Hematopoietic multipotent progenitor cell treated with erythropoietin and hydrocortisone succinate and interleukin-3 and kit ligand, for 4 days (in vitro differentiated cells): ENCODE results near the gene BARD1.
"Not testable (repeated sequence)": the region's sequence is repeated elsewhere in the genome, so short reads cannot be mapped to it uniquely, and the experiment has no call there.

ENCODE experiments used
- DNase-seq: peaks from one replicate; pipeline ENCODE4 v3.0.0-alpha.2; 2015

Gene BARD1

GRCh38 chr2:214753455-214753854 is 56.0 kb downstream of the BARD1 start:
- DNase-seq: no peak

DNA sequence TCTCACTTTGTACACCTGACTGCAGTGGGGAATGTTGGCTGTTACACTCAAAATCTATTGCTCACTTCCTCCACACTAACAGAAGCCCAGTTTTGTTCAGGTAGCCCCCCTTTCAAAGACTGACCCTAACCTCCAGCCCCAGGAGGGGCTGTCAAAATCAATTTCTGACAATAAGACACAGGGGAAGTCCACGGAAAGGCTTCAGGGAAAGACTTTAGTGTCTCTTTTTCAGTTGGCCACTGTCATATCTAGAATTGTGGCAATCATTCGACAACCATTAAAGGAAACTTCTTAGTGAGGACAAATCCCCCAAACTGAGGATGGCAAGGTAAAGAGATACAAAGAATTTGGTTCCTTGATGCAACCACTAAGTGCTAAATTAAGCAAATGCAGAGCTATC is 59.0 kb downstream of the BARD1 start:
- no peak for DNase-seq

- DNase-seq: no peak
Observed at GRCh38 chr2:214747992-214748391, 61.5 kb downstream of the BARD1 start.

GRCh38 chr2:214742119-214742518 is 67.4 kb downstream of the BARD1 start:
- DNase-seq: no peak

- no peak for DNase-seq
Observed at GRCh38 chr2:214740867-214741395, 68.6 kb downstream of the BARD1 start.

- DNase-seq: no peak
Observed at GRCh38 chr2:214737188-214737587, 72.3 kb downstream of the BARD1 start.

- DNase-seq: no peak
Observed at GRCh38 chr2:214730800-214731407, 78.6 kb downstream of the BARD1 start.

- no peak for DNase-seq
Observed at GRCh38 chr2:214730248-214730647, 79.2 kb downstream of the BARD1 start.

GRCh38 chr2:214724741-214725140 is 84.7 kb downstream of the BARD1 start:
- no peak for DNase-seq

DNA sequence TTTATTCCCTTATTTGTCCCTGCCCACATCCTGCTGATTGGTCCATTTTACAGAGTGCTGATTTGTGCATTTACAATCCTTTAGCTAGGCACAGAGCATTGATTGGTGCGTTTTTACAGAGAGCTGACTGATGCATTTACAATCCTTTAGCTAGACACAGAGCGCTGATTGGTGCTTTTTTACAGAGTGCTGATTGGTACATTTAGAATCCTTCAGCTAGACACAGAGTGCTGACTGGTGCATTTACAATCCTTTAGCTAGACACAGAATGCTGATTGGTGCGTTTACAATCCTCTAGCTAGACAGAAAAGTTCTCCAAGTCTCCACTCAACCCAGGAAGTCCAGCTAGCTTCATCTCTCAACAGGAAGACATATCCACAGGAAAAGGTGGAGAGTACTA is 91.6 kb downstream of the BARD1 start:
- DNase-seq: not testable (repeated sequence)

DNA sequence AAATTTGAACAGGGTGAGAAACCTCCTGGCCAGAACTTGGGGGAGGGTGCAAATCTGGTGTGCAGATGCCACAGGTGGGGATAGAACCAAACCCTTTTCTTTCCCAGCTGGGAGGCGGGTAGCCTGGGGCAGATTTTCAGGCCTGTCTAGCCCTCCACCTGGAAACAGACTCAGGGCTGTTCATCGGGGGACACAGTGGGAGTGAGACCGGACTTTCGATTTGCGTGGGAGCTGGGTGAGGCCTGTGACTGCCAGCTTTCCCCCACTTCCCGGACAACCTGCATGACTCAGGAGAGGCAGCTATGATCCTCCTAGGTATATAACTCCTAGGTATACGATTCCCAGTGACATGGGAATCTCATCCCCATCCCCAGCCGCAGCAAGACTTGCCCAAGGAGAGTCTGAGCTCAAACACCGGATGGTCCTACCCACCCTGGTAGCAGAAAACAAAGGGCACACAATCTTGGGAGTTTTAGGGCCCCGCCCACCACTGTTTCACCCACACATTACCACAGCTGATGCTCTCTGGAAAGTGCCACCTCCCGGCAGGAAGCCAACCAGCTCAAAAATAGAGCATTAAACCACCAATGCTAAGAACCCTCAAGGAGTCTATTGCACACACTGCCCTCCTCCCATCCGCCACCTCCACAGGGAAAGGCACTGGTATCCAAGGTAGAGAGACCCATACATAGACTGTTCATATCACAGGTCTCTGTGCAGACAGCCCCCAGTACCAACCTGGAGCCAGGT is 92.5 kb downstream of the BARD1 start:
- no peak for DNase-seq

GRCh38 chr2:214715025-214715424 is 94.5 kb downstream of the BARD1 start:
- DNase-seq: no peak

- DNase-seq: no peak
Observed at GRCh38 chr2:214713080-214713830, 96.2 kb downstream of the BARD1 start.

- peak; percentile 4 for DNase-seq
Observed at GRCh38 chr2:214710729-214711128, 98.8 kb downstream of the BARD1 start.

DNA sequence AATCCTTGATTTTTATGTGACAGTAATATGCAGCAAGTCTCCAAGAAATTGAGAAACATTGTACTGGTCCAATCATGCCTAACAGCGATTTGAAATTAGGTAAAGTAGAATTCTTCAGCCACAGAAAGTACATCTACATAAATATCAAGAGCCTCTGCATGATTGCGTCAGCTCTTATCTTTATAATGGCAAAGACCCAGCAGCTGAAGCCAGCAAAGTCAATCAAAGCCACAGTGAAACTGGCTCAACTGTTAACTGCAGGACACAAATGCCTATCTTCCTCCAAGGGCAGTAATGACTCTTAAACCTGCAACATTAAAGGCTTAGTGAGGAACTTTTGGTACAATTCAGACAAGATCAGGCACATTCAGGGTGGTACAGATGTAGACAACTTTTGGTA is 102.5 kb downstream of the BARD1 start:
- peak; percentile 13 for DNase-seq

GRCh38 chr2:214699236-214699635 is 110.2 kb downstream of the BARD1 start:
- no peak for DNase-seq

- DNase-seq: no peak
Observed at GRCh38 chr2:214696681-214697080, 112.8 kb downstream of the BARD1 start.

GRCh38 chr2:214695789-214696188 is 113.7 kb downstream of the BARD1 start:
- DNase-seq: no peak

DNA sequence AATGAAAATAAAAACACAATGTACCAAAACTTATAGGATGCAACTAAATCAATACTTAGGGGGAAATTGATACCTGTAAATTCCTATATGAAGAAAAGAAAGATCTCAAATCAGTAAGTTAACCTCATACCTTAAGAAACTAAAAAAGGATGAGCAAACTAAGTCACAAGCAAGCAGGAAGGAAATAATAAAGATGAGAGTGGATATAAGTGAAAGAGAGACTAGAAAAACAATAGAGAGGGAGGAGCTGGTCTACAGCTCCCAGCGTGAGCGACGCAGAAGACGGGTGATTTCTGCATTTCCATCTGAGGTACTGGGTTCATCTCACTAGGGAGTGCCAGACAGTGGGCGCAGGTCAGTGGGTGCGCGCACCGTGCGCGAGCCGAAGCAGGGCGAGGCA is 125.9 kb downstream of the BARD1 start:
- not testable (repeated sequence) for DNase-seq

GRCh38 chr2:214679736-214680135 is 129.7 kb downstream of the BARD1 start:
- peak; percentile 33 for DNase-seq

DNA sequence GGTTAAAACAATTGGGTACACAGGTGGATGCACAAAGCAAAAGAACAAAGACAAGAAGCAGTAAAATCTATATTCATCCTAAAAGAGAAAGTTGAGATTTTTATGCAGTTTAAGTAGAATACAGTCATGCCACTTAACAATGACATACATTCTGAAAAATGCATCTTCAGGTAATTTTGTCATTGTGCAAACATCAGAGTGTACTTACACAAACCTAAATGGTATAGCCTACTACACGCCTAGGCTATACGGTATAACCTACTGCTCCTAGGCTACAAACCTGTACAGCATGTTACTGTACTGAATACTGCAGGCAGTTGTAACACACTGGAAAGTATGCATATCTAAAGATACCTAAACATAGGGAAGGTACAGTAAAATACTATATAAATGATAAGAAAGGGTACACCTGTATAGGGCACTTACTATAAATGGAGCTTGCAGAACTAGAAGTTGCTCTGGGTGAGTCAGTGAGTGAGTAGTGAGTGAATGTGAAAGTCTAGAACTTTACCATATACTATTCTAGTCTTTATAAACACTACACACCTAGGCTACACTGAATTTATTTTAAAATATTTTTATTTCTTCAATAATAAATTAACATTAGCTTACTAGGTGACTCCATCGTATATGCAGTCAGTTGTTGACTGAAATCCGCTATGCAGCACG is 132.9 kb downstream of the BARD1 start:
- DNase-seq: no peak
